ENCODE data around the gene ATM. TPM values are rescaled to one million over a fixed set of nuclear protein-coding genes. Genes with fewer than 3 reads are reported as not detected.
A peak's percentile ranks its signal among the peaks of the same experiment; 100 is the strongest.

Gene ATM, protein sequence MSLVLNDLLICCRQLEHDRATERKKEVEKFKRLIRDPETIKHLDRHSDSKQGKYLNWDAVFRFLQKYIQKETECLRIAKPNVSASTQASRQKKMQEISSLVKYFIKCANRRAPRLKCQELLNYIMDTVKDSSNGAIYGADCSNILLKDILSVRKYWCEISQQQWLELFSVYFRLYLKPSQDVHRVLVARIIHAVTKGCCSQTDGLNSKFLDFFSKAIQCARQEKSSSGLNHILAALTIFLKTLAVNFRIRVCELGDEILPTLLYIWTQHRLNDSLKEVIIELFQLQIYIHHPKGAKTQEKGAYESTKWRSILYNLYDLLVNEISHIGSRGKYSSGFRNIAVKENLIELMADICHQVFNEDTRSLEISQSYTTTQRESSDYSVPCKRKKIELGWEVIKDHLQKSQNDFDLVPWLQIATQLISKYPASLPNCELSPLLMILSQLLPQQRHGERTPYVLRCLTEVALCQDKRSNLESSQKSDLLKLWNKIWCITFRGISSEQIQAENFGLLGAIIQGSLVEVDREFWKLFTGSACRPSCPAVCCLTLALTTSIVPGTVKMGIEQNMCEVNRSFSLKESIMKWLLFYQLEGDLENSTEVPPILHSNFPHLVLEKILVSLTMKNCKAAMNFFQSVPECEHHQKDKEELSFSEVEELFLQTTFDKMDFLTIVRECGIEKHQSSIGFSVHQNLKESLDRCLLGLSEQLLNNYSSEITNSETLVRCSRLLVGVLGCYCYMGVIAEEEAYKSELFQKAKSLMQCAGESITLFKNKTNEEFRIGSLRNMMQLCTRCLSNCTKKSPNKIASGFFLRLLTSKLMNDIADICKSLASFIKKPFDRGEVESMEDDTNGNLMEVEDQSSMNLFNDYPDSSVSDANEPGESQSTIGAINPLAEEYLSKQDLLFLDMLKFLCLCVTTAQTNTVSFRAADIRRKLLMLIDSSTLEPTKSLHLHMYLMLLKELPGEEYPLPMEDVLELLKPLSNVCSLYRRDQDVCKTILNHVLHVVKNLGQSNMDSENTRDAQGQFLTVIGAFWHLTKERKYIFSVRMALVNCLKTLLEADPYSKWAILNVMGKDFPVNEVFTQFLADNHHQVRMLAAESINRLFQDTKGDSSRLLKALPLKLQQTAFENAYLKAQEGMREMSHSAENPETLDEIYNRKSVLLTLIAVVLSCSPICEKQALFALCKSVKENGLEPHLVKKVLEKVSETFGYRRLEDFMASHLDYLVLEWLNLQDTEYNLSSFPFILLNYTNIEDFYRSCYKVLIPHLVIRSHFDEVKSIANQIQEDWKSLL (N-terminal part only)
- total RNA-seq (10 to 100 TPM; 34.4 to 68.6 (median 45.6) TPM), polyA plus RNA-seq (10 to 100 TPM; 19.3 to 24.6 TPM)

DNA sequence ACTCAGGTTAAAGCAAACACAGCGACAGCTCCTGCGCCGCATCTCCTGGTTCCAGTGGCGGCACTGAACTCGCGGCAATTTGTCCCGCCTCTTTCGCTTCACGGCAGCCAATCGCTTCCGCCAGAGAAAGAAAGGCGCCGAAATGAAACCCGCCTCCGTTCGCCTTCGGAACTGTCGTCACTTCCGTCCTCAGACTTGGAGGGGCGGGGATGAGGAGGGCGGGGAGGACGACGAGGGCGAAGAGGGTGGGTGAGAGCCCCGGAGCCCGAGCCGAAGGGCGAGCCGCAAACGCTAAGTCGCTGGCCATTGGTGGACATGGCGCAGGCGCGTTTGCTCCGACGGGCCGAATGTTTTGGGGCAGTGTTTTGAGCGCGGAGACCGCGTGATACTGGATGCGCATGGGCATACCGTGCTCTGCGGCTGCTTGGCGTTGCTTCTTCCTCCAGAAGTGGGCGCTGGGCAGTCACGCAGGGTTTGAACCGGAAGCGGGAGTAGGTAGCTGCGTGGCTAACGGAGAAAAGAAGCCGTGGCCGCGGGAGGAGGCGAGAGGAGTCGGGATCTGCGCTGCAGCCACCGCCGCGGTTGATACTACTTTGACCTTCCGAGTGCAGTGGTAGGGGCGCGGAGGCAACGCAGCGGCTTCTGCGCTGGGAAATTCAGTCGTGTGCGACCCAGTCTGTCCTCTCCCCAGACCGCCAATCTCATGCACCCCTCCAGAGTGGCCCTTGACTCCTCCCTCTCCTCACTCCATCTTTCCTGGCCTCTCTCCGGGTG is at the start of gene ATM, which contains the start of gene NPAT:
Gene ATM, plus strand, starts transcription at position 494 of the 774 bp plus-strand sequence. CDS start 4,558 bp downstream, outside the sequence.
Gene NPAT, minus strand, starts transcription at position 65 of the 774 bp plus-strand sequence. CDS start 102 bp downstream, outside the sequence.
- Histone ChIP-seq H3K27ac (peak within 1 kb of the TSS; percentile 82 to 95 (median 89)), H3K4me3 (peak within 1 kb of the TSS; percentile 49 to 75 (median 63)), H3K4me1 (peaks cover 6 to 27% (median 20%) of the 10 kb centered on the region in 3 donors), H3K36me3 (no peaks in the 10 kb centered on the region), H3K9me3 (no peaks in the 10 kb centered on the region), H3K27me3 (no peaks in the 10 kb centered on the region)
- ATAC-seq (peak; percentile 92 to 97 (median 95)), FAIRE-seq (peak; percentile 84), DNase-seq (peak; percentile 97 to 100 (median 99))
- WGBS, 2 donors: 1% methylated on average over 68 to 70 of the region's 70 CpGs
- intact Hi-C loops (cut with DNase I): no loop called here
- TF ChIP-seq, protein P1, sequence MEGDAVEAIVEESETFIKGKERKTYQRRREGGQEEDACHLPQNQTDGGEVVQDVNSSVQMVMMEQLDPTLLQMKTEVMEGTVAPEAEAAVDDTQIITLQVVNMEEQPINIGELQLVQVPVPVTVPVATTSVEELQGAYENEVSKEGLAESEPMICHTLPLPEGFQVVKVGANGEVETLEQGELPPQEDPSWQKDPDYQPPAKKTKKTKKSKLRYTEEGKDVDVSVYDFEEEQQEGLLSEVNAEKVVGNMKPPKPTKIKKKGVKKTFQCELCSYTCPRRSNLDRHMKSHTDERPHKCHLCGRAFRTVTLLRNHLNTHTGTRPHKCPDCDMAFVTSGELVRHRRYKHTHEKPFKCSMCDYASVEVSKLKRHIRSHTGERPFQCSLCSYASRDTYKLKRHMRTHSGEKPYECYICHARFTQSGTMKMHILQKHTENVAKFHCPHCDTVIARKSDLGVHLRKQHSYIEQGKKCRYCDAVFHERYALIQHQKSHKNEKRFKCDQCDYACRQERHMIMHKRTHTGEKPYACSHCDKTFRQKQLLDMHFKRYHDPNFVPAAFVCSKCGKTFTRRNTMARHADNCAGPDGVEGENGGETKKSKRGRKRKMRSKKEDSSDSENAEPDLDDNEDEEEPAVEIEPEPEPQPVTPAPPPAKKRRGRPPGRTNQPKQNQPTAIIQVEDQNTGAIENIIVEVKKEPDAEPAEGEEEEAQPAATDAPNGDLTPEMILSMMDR (IDR thresholded peaks at IDR 0.05): peak; percentile 39 to 69 (median 42)

DNA sequence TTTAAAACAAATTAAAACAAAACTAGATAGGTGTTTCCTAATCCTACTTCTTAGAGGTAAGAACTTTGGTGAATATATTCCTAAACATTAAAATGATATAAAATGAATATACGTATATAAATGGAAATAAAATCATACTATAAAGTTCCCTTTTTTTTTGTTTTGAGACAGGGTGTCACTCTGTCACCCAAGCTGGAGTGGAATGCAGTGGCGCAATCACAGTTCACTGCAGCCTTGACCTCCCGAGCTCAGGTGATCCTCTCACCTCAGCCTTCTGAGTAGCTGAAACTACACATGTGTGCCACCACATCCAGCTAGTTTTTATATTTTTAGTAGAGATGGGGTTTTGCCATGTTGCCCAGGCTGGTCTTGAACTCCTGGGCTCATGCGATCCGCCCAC is 45.3 kb upstream of the ATM start:
- ATAC-seq: no peak
- no peak for FAIRE-seq
- DNase-seq: no peak
- WGBS, 2 donors: 74 to 85% methylated on average over 5 of the region's 5 CpGs
- TF ChIP-seq, protein P1 (IDR thresholded peaks at IDR 0.05): no peak
- intact Hi-C loops (cut with DNase I): no loop called here
- Histone ChIP-seq H3K36me3 (peaks cover 0 to 15% (median 5%) of the 10 kb centered on the region in 3 donors), H3K4me1 (no peaks in the 10 kb centered on the region), H3K4me3 (no peak overlapping the region), H3K27me3 (no peaks in the 10 kb centered on the region), H3K27ac (no peak overlapping the region), H3K9me3 (no peaks in the 10 kb centered on the region)

DNA sequence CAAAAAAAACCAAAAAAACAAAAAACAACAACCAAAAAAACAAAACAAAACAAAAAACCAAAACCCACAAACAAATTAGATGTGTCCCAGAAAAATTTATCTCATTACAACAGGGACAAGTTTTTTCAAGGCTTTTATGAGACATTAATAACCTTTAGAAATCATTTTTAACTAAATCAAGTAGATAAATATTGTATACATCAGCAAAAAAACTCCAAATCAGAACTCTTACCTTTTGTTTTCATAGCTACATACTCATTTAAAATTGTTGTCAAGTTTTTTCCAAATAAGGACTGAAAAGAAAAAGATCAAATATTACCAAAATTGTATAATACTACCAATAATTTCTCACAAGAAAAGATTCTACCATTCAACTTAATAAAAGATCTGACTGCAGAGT is 29.1 kb upstream of the ATM start:
- intact Hi-C loops (cut with DNase I): no loop called here
- H3K4me3 ChIP-seq: no peak overlapping the region
- no peak overlapping the region for H3K27ac ChIP-seq
- TF ChIP-seq, protein P1 (IDR thresholded peaks at IDR 0.05): no peak
- H3K36me3 ChIP-seq: peaks cover 0 to 20% (median 6%) of the 10 kb centered on the region in 3 donors
- DNase-seq (no peak), ATAC-seq (no peak), FAIRE-seq (no peak)
- H3K4me1 ChIP-seq: peaks cover 0 to 9% (median 0%) of the 10 kb centered on the region in 3 donors
- H3K27me3 ChIP-seq: no peaks in the 10 kb centered on the region
- H3K9me3 ChIP-seq: no peaks in the 10 kb centered on the region

DNA sequence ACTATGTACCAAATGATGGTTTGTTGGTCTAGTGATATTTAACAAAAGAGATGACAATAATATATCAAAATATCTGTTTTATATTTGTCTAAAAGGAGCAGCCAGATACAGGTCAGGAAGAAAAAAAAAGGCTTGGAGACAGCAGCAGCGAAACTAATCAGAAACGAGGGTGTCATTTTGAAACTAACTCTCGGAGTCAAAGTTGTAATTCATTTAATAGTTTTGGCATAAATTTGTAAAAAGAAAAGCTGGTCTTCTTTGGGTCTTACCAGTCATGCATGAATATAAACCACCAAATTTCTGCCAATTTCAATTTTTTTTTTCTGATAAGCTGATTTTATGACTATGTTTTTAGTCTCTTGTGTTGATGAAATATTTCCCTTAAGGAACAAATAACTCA is 26.0 kb upstream of the ATM start:
- 75 to 83% methylated on average over 3 of the region's 3 CpGs for WGBS, 2 donors
- FAIRE-seq (no peak), ATAC-seq (no peak), DNase-seq (no peak)
- peaks cover 0 to 13% (median 0%) of the 10 kb centered on the region in 3 donors for H3K36me3 ChIP-seq
- no peak overlapping the region for H3K27ac ChIP-seq
- no peaks in the 10 kb centered on the region for H3K9me3 ChIP-seq
- intact Hi-C loops (cut with DNase I): no loop called here
- no peak overlapping the region for H3K4me3 ChIP-seq
- peaks cover 0 to 9% (median 0%) of the 10 kb centered on the region in 3 donors for H3K4me1 ChIP-seq
- TF ChIP-seq, protein P1 (IDR thresholded peaks at IDR 0.05): no peak
- no peaks in the 10 kb centered on the region for H3K27me3 ChIP-seq

Measured in pancreas (tissue), 10 donors.